Muscle of back (tissue), 11 donors: ENCODE measurements around the gene CCDC142. TPM values are rescaled to one million over a fixed set of nuclear protein-coding genes. Genes with fewer than 3 reads are reported as not detected.
"Not testable (repeated sequence)": the region's sequence is repeated elsewhere in the genome, so short reads cannot be mapped to it uniquely, and the experiment has no call there.

Source experiments
- DNase-seq, 3 donors: peaks; one replicate each; pipeline versions ENCODE4 v3.0.0 to v3.0.0-alpha.2; 2013
- polyA plus RNA-seq, 10 donors: library from polyadenylated mRNA; unstranded; fragments of 120-200 nt; gene quantifications; one replicate each; pipeline ENCODE4 v1.2.1, GENCODE V29; 2013; ENCODE audit not compliant: insufficient read length in 10 of 10

CCDC142 gene
- polyA plus RNA-seq, 10 donors: 4.8 to 11.4 (median 7.1) TPM

DNA sequence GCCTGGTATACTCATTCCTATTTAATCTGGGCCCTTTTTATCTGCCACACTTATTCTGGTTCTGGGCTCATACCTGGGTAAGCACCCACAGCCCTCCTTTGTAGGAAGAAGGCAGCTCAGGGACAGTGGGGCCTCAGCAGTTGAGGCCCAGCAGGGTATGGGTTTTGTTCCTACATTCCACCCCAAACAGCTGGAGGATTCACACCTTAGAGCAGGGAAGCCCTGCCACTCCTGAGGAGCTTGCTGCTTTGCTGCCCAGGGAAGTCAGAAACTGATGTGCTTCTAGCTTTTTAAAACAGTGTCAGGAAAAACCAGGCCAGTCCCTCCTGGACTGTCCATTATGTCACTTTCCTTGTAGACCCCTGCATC, 17.8 kb upstream of the CCDC142 start:
- DNase-seq: no peak

DNA sequence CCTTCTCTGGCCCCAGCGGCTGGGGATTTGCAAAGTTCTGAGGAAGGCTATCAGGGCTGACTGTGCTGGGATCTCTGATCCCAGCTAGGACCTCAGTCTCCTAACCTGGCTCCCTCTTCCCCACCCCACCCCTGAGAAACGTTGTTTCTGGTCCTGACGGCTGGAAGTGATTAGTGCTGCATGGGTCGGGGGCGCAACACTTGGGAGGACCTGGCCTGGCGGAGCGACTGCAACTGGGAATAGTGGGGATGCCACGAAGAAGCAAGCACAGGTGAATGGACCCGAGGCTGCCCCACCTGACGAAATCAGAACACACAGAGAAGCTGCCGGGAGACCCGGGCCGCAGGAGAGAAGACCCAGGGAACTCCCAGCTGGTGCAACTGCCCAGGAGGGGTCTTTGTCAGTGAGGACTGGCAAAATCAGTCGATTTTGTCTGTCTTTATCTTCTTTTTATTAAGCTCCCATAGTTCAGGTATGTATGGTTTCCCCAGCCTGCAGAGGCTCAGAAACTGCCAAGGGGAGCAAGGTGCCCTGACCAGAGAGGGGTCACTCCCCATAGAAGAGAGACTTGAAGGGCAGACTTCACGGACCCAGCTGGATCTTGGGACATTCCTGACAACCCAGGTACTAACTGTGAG, 17.3 kb upstream of the CCDC142 start:
- no peak for DNase-seq

DNA sequence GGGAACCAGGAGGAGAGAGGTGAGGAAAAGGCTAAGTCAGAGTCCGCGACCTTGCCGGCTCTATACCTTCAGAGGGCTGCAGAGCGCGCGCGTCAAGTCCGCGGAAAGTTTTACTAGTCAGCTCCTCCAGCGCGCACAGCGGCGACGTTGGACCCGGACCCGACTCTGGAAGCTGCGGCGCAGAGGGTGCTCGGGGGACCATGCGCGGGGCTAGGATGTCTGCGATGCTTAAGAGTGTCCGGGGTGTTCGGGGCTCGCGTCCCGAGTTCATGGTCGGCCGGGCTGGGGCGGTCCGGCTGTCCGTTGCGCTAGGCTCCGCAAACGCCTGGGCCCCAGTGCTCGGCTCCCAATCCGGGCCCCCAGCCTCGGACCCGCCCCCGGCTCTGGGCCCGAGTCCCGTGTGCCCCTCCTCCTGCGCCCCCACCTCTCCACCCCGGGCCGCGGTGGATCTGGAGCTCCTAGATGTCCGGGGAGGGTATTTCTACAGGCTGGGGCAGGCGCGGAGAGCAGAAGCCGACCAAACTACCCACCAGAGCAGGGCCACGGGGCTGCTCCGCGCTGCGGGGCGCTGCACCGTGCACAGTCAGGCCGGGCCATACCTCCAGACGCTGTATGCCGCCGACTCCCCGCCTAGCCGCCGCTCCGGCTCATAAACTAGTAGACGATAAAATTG, 16.6 kb upstream of the CCDC142 start, which contains the start of gene LBX2:
Gene LBX2 (minus strand): TSS at position 337 of the 673 bp plus-strand sequence. CDS start 66 bp downstream, at position 271.
- DNase-seq: peak in 1 of 3 donors; percentile 86

DNA sequence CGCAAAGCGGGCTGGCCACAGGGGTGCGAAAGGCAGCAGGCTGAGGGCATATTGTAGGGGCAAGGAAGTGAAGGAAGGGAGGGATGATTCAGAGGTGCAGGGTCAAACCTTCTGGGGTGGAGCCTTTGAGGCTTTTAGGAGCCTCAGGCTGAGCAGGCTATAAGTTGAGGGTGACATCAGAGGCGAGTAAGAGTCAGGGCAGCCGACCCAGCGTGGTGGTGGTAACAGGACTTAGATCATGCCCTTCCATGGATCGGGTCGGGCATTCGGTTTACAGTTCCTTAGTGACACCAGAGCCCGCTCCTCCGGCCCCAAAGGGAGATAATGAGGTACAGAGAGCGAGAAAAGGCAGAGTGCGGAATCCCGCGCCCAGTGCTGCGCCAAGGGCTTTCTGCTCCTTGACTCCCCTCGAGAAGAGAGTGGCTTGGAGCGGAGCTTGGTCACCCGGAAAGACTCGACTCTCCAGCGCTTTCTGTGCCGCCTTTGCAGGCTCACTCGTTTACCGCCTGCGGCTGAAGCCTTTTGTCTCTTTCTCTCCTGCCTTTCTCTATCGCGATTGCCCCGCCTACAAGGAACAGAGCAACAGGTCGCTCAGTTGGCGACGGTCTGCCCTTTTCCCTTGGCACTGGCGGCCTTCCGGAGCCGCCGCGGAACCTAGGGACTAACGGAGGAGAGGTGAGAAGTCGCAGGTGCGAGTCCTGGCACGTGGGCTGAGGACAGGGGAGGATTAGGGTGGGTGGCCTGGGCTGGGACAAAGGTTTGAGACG, 15.9 kb upstream of the CCDC142 start:
- DNase-seq: peak in 1 of 3 donors; percentile 56

DNA sequence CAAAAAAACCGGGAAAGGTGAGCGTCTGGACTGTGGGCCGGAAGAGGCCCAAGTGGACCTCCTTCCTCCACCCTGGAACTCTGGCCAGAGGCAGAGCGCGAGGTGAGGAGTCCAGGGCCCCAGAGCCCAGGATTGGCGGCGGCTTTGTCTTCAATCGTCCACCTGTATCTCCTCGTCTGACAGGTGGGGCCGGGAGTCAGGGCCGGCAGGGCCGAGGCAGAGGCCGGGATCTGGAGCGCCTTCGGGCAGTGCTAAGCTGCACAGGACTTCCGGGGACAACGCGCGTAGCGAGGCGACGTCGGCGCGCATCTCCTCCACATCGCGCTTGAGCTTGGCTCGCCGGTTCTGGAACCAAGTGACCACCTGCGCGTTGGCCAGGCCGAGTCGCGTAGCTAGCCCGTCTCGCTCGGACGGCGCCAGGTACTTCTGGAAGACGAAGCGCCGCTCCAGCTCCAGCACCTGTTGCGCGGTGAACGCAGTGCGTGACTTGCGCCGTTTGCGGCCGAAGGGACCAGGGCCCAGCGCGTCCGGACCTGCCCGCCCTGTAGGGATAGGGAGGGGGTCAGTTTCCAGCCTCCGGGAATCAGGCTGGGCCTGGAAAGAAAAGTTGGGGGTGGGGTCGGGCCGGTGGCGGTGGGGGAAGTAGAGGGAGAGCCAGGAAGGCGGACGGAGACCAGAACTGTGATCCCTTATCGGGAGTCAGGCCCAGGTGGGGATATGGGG, 15.1 kb upstream of the CCDC142 start:
- DNase-seq: peak in 1 of 3 donors; percentile 62

DNA sequence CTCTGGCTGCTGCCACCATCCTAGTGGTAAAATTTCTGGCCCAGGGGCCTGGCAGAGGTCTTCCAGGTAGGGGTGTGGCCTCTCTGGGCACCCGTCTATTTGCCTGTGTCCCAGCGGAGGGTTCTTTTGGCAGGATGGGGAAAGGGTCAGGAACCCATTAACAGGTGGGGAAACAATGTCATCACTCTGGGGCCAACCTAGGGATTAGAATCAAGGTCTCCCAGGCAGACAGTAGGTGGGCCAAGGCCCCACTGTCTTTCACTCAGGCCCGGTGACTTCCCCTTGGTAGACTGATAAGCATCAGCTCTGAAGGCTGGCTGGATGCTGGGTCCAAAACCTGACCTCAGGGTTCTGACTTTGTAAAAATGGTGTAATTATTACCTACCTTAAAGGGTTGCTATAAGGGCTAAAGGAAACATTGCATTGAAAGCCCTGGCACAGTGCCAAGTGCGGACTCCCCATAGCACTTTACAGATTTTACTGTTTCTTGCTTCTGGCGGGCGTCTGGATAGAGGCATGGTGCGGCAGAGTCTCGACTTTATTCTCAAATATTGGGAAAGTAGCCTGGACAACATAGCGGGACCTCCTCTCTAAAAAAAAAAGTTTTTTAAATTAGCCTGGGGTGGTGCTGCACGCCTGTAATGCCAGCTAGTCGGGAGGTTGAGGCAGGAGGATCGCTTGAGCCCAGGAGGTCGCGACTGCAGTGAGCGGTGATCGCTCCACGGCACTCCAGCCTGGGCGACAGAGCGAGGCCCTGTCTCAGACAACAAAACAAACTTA, 14.4 kb upstream of the CCDC142 start:
- DNase-seq: no peak

DNA sequence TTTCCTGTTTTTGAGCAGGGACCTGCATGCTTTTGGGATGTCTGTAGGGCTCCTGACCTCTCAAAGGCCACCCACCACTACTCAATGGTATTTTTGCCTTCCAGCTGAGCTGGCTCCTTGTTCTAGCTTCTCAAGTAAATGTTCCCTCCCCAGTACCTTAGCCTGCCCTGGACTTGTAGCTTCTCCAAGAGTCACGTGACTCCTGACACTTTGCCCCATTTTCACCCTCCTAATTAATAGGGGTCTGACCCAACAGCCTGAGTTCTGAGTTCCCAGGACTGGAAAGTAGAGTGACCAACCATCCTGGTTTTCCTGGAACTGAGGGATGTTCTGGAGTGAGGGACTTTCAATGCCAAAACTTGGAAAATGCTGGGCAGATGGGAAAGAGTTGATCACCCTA, 12.6 kb upstream of the CCDC142 start:
- DNase-seq: no peak

DNA sequence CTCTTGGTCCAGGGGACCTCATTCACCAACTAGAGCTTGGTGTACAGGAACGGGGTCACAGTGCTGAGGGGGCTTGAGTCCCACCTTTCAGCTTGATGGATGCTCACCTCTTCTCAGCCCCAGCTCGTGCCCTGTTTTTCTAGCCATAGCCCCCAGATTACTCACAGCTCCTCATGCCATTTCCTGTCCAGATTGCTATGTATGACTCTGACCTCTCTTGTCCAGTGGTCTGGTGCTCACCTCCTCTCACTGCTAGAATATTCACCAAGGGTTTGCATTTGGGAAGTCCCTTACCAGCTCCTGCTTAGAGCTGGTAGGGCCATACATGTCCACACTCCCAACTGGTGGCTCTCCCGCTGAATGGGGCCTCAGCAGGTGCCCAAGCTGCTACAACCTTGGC, 10.7 kb upstream of the CCDC142 start:
- no peak for DNase-seq

DNA sequence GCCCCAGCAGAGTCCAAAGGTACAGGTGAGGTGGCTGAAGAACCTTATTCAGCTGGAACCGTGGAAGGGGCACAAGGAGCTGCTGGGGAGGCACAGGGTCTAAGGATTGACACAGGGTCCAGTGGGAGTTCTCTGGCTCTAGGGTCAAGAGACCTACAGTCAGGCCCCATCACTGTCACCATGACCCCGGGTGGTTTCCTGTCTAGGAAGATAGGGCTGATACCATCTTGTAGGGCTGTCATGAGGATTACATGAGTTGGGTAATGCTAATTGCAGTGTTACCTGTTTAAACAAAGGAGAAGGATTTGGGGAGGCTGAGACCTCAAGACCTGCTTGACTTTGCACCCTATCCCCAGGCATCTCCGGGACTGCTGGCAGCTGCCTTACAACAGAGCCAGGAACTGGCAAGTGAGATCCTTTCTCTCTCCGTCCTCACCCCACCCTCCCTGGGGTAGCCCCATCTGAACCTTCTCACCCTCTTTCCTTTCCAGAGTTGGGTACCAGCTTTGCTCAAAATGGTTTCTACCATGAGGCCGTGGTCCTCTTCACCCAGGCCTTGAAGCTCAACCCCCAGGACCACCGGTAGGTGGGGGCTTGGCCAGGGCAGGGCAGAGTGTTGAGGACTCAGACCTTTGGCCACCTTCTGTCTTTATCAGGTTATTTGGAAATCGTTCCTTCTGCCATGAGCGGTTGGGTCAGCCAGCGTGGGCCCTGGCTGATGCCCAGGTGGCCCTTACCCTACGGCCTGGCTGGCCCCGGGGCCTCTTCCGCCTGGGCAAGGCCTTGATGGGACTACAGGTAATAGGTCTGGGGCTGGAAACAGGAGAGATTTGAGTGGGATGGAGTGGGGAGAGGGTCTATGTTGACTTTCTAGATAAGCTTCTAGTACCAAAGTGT, 9.1 kb upstream of the CCDC142 start:
- no peak for DNase-seq

DNA sequence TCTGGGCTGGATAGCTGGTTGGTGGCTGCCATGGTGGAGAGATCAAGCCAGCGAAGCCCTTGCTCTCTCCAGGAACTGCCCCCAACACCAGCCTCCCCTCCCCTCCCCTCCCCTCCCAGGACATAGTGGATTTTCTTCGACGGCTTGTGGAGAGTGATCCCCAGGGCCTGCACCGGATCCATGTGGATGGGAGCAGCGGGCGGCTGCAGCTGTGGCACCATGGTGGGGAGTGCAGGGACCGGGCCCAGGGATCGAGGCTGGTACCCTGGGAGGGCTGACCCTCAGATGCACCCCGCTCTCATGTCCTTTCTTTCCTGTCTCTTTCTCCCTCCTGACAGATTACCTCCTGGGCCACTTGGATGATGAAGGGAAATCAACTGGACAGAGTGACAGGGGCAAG, 7.1 kb upstream of the CCDC142 start:
- DNase-seq: no peak

DNA sequence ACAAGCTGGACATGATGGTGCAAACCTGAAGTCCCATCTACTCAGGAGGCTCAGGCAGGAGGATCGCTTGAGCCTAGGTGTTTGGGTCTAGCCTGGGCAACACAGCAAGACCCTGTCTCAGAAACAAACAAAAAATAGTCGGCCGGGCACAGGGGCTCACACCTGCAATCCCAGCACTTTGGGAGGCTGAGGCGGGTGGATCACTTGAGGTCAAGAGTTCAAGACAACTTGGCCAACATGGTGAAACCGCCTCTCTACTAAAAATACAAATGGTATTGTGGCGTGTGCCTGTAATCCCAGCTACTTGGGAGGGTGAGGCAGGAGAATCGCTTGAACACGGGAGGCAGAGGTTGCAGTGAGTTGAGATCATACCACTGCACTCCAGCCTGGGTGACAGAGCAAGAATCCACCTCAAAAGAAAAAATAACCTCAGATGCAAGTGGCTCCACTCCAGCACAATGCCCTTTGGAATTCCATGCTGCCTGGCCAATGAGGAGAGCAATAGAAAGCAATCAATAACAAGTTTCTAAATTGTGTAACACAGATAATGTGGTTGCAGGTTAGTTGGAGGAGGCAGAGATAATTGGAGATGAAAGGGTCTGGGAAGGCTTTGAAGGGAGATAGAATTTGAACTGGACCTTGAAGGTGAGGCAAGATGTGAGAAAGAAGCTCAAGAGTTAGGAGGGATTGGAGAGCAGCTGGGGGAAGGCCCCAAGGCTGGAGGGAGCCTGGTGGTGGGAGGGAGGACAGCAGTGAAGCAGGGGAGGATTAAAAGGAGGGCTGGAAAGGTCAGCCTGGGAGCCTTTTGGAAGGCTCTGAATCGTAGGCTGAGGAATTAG, 6.1 kb upstream of the CCDC142 start:
- DNase-seq: no peak

DNA sequence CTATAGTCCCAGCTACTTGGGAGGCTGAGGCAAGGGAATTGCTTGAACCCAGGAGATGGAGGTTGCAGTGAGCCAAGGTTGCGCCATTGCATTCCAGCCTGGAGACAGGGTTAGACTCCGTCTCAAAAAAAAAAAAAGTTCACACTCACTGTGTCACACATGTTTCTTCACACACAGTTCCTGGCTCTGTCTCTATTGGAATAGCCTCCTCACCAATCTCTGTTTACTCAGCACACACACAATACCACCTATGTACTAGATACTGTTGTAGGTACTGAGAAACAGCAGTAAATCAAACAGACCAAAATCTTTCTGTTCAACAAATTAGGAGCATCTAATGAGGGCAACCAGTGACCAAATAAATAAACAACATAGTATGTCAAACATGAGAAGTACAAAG, 3.3 kb upstream of the CCDC142 start:
- no peak for DNase-seq

DNA sequence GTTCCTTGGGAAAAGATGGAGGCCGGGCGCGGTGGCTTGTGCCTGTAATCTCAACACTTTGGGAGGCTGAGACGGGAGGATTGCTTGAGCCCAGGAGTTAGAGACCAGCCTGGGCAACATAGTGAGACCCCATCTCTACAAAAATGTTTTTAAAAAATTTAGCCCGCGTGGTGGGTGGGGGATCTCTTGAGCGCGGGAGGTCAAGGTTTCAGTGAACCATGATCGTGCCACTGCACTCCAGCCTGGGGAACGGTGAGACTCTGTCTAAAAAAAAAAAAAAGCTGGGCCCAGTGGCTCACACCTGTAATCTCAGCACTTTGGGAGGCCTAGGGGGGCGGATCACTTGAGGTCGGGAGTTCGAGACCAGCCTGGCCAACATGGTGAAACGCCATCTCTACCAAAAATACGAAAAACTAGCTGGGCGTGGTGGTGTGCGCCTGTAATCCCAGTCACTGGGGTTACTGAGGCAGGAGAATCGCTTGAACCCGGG, 922 bp upstream of the CCDC142 start:
- not testable (repeated sequence) for DNase-seq

DNA sequence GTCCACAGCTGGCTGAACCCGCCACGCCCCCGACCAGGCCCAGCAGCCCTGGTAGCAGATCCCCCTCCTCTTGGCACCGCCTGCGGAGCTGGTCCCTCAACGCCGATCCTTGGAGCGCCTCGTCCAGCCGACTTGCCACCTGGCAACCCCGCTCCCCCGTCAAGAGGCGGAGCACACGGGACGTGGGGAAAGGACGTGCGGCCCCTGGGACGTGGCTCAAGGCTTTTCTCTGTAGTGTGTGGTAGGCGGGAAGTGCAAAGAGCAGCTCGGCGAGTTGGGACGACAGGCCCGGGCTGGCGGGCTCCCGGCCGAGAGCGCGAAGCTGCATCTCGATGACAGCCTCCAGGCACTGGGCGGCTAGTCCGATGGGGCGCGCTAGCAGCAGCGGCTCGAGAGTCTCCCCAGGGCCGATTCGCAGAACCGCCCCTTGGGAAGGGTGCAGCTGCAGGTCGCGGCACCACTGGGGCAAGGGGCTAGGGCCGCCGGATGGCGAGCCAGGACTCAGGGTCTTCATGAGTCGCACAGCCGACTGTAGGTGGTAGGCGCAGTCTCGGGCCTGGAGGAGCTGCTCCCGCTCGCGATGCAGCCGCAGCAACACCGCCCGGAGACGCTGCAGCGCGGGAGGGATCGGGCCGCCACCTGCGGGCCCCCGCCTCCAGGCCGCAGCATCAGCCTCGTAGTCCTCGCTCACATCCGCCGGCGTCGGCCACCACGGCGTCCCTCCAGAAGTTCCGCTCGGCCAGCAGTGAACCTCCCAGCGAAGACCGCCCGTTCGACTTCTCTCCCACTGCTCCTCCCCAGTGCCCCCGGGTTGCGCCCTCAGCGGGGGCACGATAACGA, 617 bp downstream of the CCDC142 start:
- no peak for DNase-seq

DNA sequence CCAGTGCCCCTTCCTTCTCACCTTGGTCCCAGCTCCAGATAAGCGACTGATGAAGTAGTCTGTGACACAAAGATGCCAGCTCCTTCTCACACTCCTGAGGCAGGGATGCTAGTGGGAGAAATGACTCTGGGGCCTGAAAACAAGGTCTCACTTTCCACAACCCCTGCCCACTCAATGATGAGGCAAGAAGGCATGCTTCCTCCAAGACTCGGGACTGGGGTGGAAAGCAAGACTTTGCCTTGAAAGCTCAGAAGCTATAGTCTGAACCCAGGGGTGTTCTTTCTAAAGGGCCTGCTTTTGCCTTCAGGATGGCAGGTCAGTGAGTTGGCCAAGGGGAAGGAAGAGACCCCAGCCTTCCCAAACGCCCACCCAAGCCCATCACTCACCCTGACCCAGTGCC, 1.4 kb downstream of the CCDC142 start:
- no peak for DNase-seq

DNA sequence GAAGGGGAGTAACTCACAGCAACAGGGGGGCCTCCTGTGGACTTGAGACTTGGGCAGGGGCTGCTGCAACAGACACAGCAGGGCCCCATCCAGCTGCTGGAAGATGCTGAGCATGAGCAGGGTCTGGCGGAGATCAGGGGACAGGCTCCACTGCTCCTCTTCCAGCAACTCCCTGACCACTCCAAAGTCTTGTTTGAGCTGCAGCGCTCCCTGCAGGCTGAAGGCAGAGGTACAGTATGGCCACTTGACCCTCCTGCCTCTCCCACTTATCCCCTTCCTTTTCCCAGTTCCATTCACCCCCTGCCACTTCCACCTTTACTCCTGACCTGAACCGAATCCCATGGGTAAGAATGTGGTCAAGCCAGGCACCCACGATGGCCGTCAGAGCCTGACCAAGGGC, 7.9 kb downstream of the CCDC142 start:
- DNase-seq: no peak

DNA sequence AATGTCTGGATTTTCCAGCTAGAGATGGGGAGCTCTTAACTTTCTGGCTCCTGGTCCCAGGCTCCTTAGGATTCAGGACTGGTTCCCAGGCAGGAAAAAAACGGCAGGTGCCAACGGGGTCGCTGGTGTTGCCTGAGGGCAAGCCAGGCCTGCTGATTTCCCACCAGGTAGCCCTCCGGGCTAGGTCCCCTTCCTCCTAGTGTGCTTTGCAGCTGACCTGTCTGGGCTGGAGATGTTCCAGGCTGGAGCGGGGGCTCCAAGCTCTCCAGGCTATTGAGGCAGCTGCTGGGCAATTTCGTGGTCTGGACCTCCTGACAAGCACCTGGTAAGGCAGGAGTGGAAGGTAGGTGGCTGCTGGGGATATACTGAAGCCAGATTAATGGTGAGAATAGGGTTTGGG, 8.3 kb downstream of the CCDC142 start:
- no peak for DNase-seq

DNA sequence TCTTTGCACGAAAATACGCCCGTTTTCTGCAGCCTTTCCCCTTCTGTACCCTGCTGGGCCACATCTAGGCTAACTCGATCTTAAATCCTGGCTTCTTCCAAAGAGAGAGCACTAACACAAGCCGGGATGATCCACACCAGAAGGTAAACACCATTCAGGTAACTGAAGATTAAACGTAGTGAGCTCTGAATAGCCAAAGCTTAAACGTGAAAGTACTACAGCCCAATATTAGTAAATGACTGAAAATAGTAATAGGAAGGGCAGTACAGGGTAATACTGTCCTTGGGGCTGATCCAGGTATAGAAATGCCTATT, 9.9 kb downstream of the CCDC142 start:
- no peak for DNase-seq
